Endothelial cell of umbilical vein (primary cell): ENCODE data around the gene FTO.

Source experiments
- CTCF ChIP-seq, 2 donors: IDR thresholded peaks; 1 replicate in 1 of 2; 2 replicates in 1 of 2; pipeline ENCODE4 v1.5.1; 2011; ENCODE audit warnings: low read length in 2 of 2, mild to moderate bottlenecking in 2 of 2, moderate library complexity in 2 of 2, control low read depth in 1 of 2, inconsistent platforms in 1 of 2, low read depth in 1 of 2; ENCODE audit not compliant: insufficient read depth in 1 of 2; ENCODE audit errors: extremely low read depth in 1 of 2
- EZH2 ChIP-seq: IDR thresholded peaks from 2 replicates; pipeline ENCODE4 v1.6.1; 2012; ENCODE audit warnings: borderline replicate concordance, low read depth, mild to moderate bottlenecking, moderate library complexity, low read length, inconsistent platforms; ENCODE audit not compliant: severe bottlenecking
- FOS ChIP-seq: IDR thresholded peaks from 2 replicates; pipeline ENCODE4 v1.6.1; 2011; ENCODE audit warnings: mild to moderate bottlenecking, low read length, moderate library complexity, borderline replicate concordance; ENCODE audit not compliant: insufficient read depth
- GATA2 ChIP-seq: IDR thresholded peaks from 2 replicates; pipeline ENCODE4 v1.7.0; 2011; ENCODE audit warnings: low read depth, mild to moderate bottlenecking, moderate library complexity, mixed read lengths, low read length; ENCODE audit not compliant: insufficient read length, insufficient read depth
- JUN ChIP-seq: IDR thresholded peaks from 2 replicates; pipeline ENCODE4 v1.6.1; 2011; ENCODE audit warnings: borderline replicate concordance, low read depth; ENCODE audit not compliant: insufficient read length, insufficient read depth
- MAX ChIP-seq: IDR thresholded peaks from 2 replicates; pipeline ENCODE4 v1.6.1; 2011; ENCODE audit not compliant: insufficient read depth, insufficient read length
- POLR2A ChIP-seq: IDR thresholded peaks from 2 replicates; pipeline ENCODE4 v1.6.1; 2012; ENCODE audit warnings: low read depth, mild to moderate bottlenecking, control low read depth, low read length
- POLR2AphosphoS5 ChIP-seq: IDR thresholded peaks from 2 replicates; pipeline ENCODE4 v1.6.1; 2012; ENCODE audit warnings: low read depth, mild to moderate bottlenecking, control low read depth, low read length, moderate library complexity; ENCODE audit not compliant: insufficient read depth

- no peak for TF ChIP-seq CTCF (IDR thresholded peaks at IDR 0.05; ENCODE audit: extremely low read depth in 1 of 2, insufficient read depth in 1 of 2, low read depth in 1 of 2, low read length in 2 of 2)
- no peak for TF ChIP-seq EZH2
- no peak for TF ChIP-seq POLR2A
- no peak for TF ChIP-seq POLR2AphosphoS5
- TF ChIP-seq FOS = no peak
- TF ChIP-seq GATA2 = no peak
- no peak for TF ChIP-seq JUN
- no peak for TF ChIP-seq MAX
These were observed 31.5 kb upstream of the FTO start for GRCh38 chr16:53672461-53672860.
